ENCODE measurements around the gene PLAGL1. TPM values are rescaled to one million over a fixed set of nuclear protein-coding genes. Genes with fewer than 3 reads are reported as not detected.
A peak's percentile ranks its signal among the peaks of the same experiment; 100 is the strongest.

PLAGL1 gene
- polyA plus RNA-seq, 3 donors, result 11.6 to 60.7 (median 16.7) TPM

DNA sequence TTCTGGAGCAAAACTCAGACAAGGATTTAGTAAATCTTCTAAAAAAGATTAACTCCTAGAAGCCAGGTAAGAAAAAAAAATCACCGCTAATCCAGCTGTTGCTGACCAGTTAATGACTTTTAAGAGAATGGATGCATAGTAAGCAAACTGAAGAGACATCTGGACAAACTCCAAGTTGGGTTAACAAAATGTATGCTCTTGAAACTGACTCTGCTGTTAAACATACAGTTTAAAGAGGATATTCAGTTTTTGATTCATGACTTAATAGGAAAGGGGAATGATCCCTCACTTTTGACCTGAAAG, 70.4 kb downstream of the PLAGL1 start:
- H3K27me3 Mint-ChIP-seq (ENCODE audit: low read depth in 3 of 3), result peaks cover 0 to 5% (median 4%) of the 10 kb centered on the region in 3 donors
- intact Hi-C loops (cut with micrococcal nuclease), result loop anchor here in 1 of 2 donors (5.0 kb wide), 1 partner anchor 360 kb away; no protein-coding TSS in a partner anchor

DNA sequence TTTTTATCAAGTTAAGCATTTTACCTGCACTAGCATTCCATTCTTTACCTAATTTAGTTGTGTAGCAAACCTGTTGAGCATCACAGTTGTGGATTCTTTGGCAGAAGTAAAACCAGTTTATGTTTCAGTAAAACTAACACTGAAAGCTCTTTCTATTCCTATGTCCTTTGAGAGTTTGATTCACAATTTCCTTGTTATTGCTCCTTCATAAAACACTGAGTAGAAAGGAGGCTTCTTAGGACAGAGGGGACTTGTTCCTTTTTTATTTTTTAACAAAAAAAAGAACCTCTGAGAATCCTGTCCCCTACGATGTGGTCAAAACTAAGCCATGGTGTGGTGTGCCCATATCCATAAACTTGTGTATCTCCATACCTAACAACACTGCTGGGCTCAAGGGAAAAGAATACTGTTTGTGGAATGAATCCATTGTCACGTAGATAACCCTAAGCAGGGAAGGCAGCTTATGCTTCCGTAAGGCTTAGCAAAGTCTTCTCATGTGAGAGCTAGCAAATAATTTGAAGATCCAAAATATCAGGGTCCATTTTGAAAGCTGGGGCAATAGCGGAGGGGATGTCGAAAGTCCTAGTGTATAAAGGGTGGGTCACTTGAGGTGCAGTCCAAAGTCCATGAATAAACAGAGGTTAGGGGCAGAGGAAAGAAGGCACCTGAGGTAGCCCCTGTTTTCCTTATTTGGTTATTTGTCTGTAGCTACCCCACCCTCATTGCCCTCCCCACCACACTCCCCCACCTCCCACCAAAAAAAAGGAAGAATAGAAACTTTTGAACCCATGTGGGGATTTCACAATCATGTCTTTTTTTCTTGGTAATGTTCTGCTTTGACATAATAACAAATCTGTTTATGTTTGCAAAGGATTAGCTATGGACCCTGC, 71.0 kb downstream of the PLAGL1 start:
- Histone ChIP-seq H3K27ac (ENCODE audit: low read depth in 1 of 2, low read length in 2 of 2) (peak overlapping the region in 1 of 2 donors; percentile 42), H2AFZ (ENCODE audit: insufficient read depth, low read depth, low read length, poor library complexity, severe bottlenecking) (peak overlapping the region; percentile 50), H3K4me3 (replicated peaks in 1 of 3; ENCODE audit: low read depth in 2 of 3, low read length in 3 of 3) (no peak overlapping the region), H4K20me1 (ENCODE audit: insufficient read depth, low read length) (no peaks in the 10 kb centered on the region), H3K27me3 (ENCODE audit: control insufficient read depth in 2 of 2, insufficient read depth in 2 of 2, low read length in 2 of 2) (no peaks in the 10 kb centered on the region), H3K9me3 (replicated peaks in 1 of 2; ENCODE audit: control insufficient read depth in 1 of 2, insufficient read depth in 1 of 2, low read length in 2 of 2) (peaks cover 0 to under 1% of the 10 kb centered on the region in 2 donors), H3K4me2 (replicated peaks; ENCODE audit: extremely low read depth, low read length, poor library complexity, severe bottlenecking) (peak overlapping the region; percentile 20), H3K4me1 (ENCODE audit: control insufficient read depth in 1 of 2, insufficient read depth in 2 of 2, low read length in 2 of 2) (peaks cover 29 to 30% of the 10 kb centered on the region in 2 donors), H3K9ac (ENCODE audit: insufficient read depth, low read length, poor library complexity, severe bottlenecking) (no peak overlapping the region), H3K79me2 (ENCODE audit: insufficient read depth, low read length) (no peaks in the 10 kb centered on the region), H3K36me3 (replicated peaks in 1 of 2; ENCODE audit: control insufficient read depth in 1 of 2, insufficient read depth in 2 of 2, low read length in 2 of 2) (no peaks in the 10 kb centered on the region)
- TF ChIP-seq, protein P1, sequence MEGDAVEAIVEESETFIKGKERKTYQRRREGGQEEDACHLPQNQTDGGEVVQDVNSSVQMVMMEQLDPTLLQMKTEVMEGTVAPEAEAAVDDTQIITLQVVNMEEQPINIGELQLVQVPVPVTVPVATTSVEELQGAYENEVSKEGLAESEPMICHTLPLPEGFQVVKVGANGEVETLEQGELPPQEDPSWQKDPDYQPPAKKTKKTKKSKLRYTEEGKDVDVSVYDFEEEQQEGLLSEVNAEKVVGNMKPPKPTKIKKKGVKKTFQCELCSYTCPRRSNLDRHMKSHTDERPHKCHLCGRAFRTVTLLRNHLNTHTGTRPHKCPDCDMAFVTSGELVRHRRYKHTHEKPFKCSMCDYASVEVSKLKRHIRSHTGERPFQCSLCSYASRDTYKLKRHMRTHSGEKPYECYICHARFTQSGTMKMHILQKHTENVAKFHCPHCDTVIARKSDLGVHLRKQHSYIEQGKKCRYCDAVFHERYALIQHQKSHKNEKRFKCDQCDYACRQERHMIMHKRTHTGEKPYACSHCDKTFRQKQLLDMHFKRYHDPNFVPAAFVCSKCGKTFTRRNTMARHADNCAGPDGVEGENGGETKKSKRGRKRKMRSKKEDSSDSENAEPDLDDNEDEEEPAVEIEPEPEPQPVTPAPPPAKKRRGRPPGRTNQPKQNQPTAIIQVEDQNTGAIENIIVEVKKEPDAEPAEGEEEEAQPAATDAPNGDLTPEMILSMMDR (IDR thresholded peaks at IDR 0.05), result no peak
- Mint-ChIP-seq H3K27ac (peak overlapping the region in 2 of 7 donors; percentile 36 to 46), H3K27me3 (ENCODE audit: low read depth in 3 of 3) (peaks cover 0 to 3% (median 1%) of the 10 kb centered on the region in 3 donors), H3K36me3 (peaks cover 3 to 5% of the 10 kb centered on the region in 2 donors), H3K4me1 (peaks cover 32% of the 10 kb centered on the region), H3K9me3 (peaks cover 5 to 12% (median 8%) of the 10 kb centered on the region in 7 donors), H3K4me3 (peak overlapping the region in 1 of 2 donors; percentile 26)
- 85% methylated on average over 2 of the region's 5 CpGs for WGBS (ENCODE audit: insufficient coverage)
- intact Hi-C loops (cut with micrococcal nuclease), result loop anchor here in 1 of 2 donors (5.0 kb wide), 1 partner anchor 360 kb away; no protein-coding TSS in a partner anchor
- DNase-seq, result no peak

More for the DNA sequence above, 70.4 kb downstream of the PLAGL1 start:
- H3K79me2 ChIP-seq (ENCODE audit: insufficient read depth, low read length), result no peaks in the 10 kb centered on the region
- peak overlapping the region; percentile 20 for H3K4me2 ChIP-seq (replicated peaks; ENCODE audit: extremely low read depth, low read length, poor library complexity, severe bottlenecking)
- H3K27ac ChIP-seq (ENCODE audit: low read depth in 1 of 2, low read length in 2 of 2), result peak overlapping the region in 1 of 2 donors; percentile 42
- TF ChIP-seq, protein P1 (IDR thresholded peaks at IDR 0.05), result no peak
- peak overlapping the region in 1 of 7 donors; percentile 54 for H3K27ac Mint-ChIP-seq
- peaks cover 2 to 12% (median 4%) of the 10 kb centered on the region in 7 donors for H3K9me3 Mint-ChIP-seq
- H3K9ac ChIP-seq (ENCODE audit: insufficient read depth, low read length, poor library complexity, severe bottlenecking), result no peak overlapping the region
- peaks cover 36% of the 10 kb centered on the region for H3K4me1 Mint-ChIP-seq
- H3K9me3 ChIP-seq (replicated peaks in 1 of 2; ENCODE audit: control insufficient read depth in 1 of 2, insufficient read depth in 1 of 2, low read length in 2 of 2), result no peaks in the 10 kb centered on the region
- no peaks in the 10 kb centered on the region for H3K27me3 ChIP-seq (ENCODE audit: control insufficient read depth in 2 of 2, insufficient read depth in 2 of 2, low read length in 2 of 2)
- H2AFZ ChIP-seq (ENCODE audit: insufficient read depth, low read depth, low read length, poor library complexity, severe bottlenecking), result peak overlapping the region; percentile 50
- no peak for DNase-seq
- peaks cover 29 to 30% of the 10 kb centered on the region in 2 donors for H3K4me1 ChIP-seq (ENCODE audit: control insufficient read depth in 1 of 2, insufficient read depth in 2 of 2, low read length in 2 of 2)
- H3K4me3 Mint-ChIP-seq, result no peak overlapping the region
- H3K4me3 ChIP-seq (replicated peaks in 1 of 3; ENCODE audit: low read depth in 2 of 3, low read length in 3 of 3), result no peak overlapping the region
- peaks cover 3 to 5% of the 10 kb centered on the region in 2 donors for H3K36me3 Mint-ChIP-seq
- H3K36me3 ChIP-seq (replicated peaks in 1 of 2; ENCODE audit: control insufficient read depth in 1 of 2, insufficient read depth in 2 of 2, low read length in 2 of 2), result no peaks in the 10 kb centered on the region
- no CpG with 5 or more reads among the region's 1 CpG for WGBS (ENCODE audit: insufficient coverage)
- H4K20me1 ChIP-seq (ENCODE audit: insufficient read depth, low read length), result no peaks in the 10 kb centered on the region

All from CD14-positive monocyte (primary cell).